ENCODE measurements around the gene C18orf63.

DNA sequence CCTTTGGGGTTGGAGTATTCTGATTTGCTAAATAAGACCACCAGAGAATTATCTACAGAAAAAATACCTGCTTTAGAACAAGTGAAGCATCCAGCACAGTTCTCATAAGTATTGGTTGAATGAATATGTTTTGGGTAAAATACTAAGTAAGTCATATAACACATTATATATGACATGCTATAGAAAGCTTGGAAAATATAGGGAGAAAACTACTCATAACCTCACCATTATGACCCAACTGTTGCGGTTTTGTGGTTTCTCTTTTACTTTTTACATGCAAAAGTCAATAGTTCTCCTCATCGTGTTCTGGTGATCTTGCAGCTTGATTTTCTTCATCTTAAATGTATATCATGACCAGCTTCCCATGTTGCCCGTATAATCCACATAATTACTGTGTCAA, 75.3 kb downstream of the C18orf63 start:
- TF ChIP-seq POLR2AphosphoS5 (IDR thresholded peaks at IDR 0.05; ENCODE audit: low read depth, low read length): no peak
- TF ChIP-seq, protein P1, sequence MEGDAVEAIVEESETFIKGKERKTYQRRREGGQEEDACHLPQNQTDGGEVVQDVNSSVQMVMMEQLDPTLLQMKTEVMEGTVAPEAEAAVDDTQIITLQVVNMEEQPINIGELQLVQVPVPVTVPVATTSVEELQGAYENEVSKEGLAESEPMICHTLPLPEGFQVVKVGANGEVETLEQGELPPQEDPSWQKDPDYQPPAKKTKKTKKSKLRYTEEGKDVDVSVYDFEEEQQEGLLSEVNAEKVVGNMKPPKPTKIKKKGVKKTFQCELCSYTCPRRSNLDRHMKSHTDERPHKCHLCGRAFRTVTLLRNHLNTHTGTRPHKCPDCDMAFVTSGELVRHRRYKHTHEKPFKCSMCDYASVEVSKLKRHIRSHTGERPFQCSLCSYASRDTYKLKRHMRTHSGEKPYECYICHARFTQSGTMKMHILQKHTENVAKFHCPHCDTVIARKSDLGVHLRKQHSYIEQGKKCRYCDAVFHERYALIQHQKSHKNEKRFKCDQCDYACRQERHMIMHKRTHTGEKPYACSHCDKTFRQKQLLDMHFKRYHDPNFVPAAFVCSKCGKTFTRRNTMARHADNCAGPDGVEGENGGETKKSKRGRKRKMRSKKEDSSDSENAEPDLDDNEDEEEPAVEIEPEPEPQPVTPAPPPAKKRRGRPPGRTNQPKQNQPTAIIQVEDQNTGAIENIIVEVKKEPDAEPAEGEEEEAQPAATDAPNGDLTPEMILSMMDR (IDR thresholded peaks at IDR 0.05): no peak
- TF ChIP-seq, protein P2, sequence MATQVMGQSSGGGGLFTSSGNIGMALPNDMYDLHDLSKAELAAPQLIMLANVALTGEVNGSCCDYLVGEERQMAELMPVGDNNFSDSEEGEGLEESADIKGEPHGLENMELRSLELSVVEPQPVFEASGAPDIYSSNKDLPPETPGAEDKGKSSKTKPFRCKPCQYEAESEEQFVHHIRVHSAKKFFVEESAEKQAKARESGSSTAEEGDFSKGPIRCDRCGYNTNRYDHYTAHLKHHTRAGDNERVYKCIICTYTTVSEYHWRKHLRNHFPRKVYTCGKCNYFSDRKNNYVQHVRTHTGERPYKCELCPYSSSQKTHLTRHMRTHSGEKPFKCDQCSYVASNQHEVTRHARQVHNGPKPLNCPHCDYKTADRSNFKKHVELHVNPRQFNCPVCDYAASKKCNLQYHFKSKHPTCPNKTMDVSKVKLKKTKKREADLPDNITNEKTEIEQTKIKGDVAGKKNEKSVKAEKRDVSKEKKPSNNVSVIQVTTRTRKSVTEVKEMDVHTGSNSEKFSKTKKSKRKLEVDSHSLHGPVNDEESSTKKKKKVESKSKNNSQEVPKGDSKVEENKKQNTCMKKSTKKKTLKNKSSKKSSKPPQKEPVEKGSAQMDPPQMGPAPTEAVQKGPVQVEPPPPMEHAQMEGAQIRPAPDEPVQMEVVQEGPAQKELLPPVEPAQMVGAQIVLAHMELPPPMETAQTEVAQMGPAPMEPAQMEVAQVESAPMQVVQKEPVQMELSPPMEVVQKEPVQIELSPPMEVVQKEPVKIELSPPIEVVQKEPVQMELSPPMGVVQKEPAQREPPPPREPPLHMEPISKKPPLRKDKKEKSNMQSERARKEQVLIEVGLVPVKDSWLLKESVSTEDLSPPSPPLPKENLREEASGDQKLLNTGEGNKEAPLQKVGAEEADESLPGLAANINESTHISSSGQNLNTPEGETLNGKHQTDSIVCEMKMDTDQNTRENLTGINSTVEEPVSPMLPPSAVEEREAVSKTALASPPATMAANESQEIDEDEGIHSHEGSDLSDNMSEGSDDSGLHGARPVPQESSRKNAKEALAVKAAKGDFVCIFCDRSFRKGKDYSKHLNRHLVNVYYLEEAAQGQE (IDR thresholded peaks at IDR 0.05; ENCODE audit: insufficient read depth in 1 of 2, low read depth in 2 of 2, low read length in 1 of 2): no peak

Data from Panc1 (cell line).